ENCODE data around the gene ZNF362.

DNA sequence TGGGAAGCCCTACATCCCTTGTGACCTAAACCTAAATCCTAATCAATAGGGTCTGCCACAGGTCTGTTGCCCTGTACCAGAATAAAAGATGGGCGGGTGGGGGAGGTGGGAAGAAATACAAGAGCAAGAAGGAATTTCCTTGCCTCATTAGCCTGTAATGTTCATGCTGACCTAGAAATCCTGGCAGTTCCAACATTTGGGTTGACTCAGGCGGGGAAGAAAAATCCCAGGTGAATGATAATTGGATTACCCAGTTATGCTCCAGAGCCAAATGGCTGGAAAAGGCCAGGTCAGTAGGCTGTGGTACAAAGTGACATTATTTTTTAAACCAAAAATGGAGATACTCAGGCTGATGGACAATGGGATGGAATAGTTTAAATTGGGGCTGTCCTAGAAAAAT, 91.9 kb downstream of the ZNF362 start:
- no peak for TF ChIP-seq POLR2A (IDR thresholded peaks at IDR 0.05; ENCODE audit: low read depth, low read length)
- no peak for TF ChIP-seq POLR2AphosphoS5 (IDR thresholded peaks at IDR 0.05; ENCODE audit: low read depth, low read length)
- TF ChIP-seq TAF1 (IDR thresholded peaks at IDR 0.05; ENCODE audit: low read depth, low read length): no peak
- no peak for TF ChIP-seq SPI1 (IDR thresholded peaks at IDR 0.05; ENCODE audit: low read depth, low read length)
- no peak for TF ChIP-seq POU2F2 (IDR thresholded peaks at IDR 0.05; ENCODE audit: low read depth, low read length)
